ENCODE measurements around the gene SH3BP1.
"Not testable (repeated sequence)": the region's sequence is repeated elsewhere in the genome, so short reads cannot be mapped to it uniquely, and the experiment has no call there.

Gene SH3BP1

GRCh38 chr22:37601540-37602442 lies 37.7 kb upstream of the SH3BP1 start:
- TF ChIP-seq, protein P1, sequence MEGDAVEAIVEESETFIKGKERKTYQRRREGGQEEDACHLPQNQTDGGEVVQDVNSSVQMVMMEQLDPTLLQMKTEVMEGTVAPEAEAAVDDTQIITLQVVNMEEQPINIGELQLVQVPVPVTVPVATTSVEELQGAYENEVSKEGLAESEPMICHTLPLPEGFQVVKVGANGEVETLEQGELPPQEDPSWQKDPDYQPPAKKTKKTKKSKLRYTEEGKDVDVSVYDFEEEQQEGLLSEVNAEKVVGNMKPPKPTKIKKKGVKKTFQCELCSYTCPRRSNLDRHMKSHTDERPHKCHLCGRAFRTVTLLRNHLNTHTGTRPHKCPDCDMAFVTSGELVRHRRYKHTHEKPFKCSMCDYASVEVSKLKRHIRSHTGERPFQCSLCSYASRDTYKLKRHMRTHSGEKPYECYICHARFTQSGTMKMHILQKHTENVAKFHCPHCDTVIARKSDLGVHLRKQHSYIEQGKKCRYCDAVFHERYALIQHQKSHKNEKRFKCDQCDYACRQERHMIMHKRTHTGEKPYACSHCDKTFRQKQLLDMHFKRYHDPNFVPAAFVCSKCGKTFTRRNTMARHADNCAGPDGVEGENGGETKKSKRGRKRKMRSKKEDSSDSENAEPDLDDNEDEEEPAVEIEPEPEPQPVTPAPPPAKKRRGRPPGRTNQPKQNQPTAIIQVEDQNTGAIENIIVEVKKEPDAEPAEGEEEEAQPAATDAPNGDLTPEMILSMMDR (IDR thresholded peaks at IDR 0.05) = no peak
- no peaks in the 10 kb centered on the region for H3K36me3 ChIP-seq
- H3K9me3 ChIP-seq = no peaks in the 10 kb centered on the region
- H3K4me1 ChIP-seq (ENCODE audit: control insufficient read depth in 1 of 2, insufficient read depth in 1 of 2, low read depth in 1 of 2, low read length in 1 of 2) = peaks cover 0 to under 1% of the 10 kb centered on the region in 2 experiments
- H3K27ac ChIP-seq = no peak overlapping the region
- peaks cover 32% of the 10 kb centered on the region for H3K27me3 ChIP-seq
- no peak overlapping the region for H3K4me3 ChIP-seq (ENCODE audit: low read depth in 1 of 2, low read length in 1 of 2)

DNA sequence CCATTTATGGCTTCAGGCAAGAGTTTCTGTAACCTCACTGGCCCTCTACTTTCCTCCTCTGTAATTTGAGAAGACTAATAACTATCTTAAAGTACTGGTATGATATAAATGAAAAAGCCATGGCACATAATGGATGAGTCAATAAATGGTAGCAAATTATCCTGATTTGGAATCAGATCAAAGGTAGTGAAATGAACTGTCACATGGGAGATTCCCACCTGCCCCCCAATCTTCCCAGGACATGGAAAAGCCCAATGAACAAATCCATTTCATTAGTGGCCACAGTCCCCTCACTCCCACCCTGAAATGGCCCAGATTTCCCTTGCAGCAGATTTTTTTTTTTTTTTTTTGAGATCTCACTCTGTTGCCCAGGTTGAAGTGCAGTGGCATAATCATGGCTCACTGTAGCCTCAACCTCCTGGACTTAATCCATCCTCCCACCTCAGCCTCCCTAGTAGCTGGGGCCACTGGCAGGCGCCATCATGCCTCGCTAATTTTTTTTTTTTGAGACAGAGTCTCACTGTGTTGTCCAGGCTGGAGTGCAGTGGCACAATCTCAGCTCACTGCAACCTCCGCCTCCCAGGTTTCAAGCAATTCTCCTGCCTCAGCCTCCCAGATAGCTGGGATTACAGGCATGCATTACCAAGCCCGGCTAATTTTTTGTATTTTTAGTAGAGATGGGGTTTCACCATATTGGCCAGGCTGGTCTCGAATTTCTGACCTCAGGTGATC lies 36.8 kb upstream of the SH3BP1 start:
- H3K27ac ChIP-seq; H3K9me3 ChIP-seq; H3K4me1 ChIP-seq (ENCODE audit: control insufficient read depth in 1 of 2, insufficient read depth in 1 of 2, low read depth in 1 of 2, low read length in 1 of 2); H3K36me3 ChIP-seq; H3K4me3 ChIP-seq (ENCODE audit: low read depth in 1 of 2, low read length in 1 of 2): not testable (repeated sequence)
- H3K27me3 ChIP-seq = peaks cover 32% of the 10 kb centered on the region

DNA sequence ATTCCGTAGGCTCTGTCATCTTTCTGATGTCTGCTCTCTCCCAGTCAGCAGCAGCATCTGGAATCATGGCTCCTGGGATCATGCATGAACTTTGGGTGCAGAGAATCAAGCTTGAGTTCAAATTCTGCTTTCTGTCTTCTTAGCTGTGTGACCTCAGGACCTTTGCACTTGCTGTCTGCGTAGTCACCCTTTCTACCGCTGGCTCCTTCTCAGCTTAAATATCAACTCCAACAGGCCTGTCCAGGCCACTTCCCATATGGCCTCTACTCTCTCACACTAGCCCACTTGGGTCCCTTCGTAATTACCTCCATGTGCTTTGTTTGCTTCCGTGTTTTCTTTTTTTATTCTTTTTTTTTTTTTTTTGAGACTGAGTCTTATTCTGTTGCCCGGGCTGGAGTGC lies 35.4 kb upstream of the SH3BP1 start:
- Histone ChIP-seq H3K9me3 (no peaks in the 10 kb centered on the region), H3K27ac (no peak overlapping the region), H3K36me3 (no peaks in the 10 kb centered on the region), H3K4me3 (ENCODE audit: low read depth in 1 of 2, low read length in 1 of 2) (no peak overlapping the region), H3K4me1 (ENCODE audit: control insufficient read depth in 1 of 2, insufficient read depth in 1 of 2, low read depth in 1 of 2, low read length in 1 of 2) (peaks cover 15 to 24% of the 10 kb centered on the region in 2 experiments), H3K27me3 (peaks cover 32% of the 10 kb centered on the region)
- TF ChIP-seq, protein P1 (IDR thresholded peaks at IDR 0.05) = no peak

DNA sequence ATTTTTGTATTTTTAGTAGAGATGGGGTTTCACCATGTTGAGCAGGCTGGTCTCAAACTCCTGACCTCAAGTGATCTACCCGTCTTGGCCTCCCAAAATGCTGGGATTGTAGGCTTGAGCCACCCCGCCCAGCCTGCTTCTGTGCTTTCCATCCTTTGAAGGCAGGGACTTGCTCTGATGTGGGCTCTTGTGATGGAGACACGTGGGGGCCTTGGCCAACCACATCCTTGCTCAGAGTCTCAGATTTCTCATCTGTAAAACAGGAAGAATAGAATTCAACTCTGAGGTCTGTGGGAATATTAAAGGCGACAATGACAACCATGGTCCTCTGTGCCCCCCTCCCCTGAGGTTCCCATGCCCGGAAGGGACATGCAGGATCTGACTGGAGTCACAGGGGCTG lies 34.6 kb upstream of the SH3BP1 start:
- Histone ChIP-seq H3K27me3 (peaks cover 32% of the 10 kb centered on the region), H3K27ac (no peak overlapping the region), H3K4me1 (ENCODE audit: control insufficient read depth in 1 of 2, insufficient read depth in 1 of 2, low read depth in 1 of 2, low read length in 1 of 2) (peaks cover 23 to 32% of the 10 kb centered on the region in 2 experiments), H3K9me3 (no peaks in the 10 kb centered on the region), H3K4me3 (ENCODE audit: low read depth in 1 of 2, low read length in 1 of 2) (no peak overlapping the region), H3K36me3 (no peaks in the 10 kb centered on the region)
- TF ChIP-seq, protein P1 (IDR thresholded peaks at IDR 0.05) = no peak

DNA sequence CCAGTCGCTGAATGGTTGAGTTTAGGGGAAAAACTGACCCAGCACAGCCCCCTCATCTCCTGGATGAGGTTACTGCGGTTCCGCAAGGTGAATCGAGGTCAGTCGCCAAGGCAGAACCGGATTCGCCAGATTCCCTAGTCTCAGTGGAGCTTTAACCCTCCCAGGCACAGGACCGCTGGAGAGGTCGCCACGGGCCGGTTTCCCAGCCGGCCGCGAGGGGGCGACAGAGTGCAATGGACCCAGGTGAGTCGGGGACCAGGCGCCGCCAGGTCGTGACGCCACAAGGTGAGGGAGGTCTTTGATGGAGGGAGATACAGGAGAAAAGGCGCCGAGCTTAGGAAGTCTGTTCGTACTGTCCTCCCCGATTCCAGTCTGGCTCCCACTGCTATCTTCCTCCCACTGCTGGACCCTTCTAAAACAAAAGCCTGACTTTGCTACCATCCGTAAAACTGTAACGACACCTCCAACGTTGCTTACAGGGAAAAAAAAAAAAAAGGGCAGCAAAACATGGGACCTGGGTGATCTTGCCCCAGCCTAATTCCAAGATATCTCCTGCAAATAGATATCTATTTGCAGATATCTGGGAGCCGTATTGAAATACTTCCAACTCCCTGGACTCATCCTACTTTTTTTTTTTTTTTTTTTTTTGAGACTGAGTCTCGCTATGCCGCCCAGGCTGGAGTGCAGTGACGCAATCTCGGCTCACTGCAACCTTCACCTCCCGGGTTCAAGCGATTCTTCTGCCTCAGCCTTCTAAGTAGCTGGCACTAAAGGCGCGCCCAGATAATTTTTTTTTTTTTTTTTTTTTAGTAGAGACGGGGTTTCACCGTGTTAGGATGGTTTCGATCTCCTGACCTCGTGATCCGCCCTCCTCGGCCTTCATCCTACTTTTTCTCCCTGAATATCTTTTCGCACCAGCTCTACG lies 32.2 kb upstream of the SH3BP1 start:
- peaks cover 39 to 47% of the 10 kb centered on the region in 2 experiments for H3K4me1 ChIP-seq (ENCODE audit: control insufficient read depth in 1 of 2, insufficient read depth in 1 of 2, low read depth in 1 of 2, low read length in 1 of 2)
- H3K4me3 ChIP-seq (ENCODE audit: low read depth in 1 of 2, low read length in 1 of 2) = peak overlapping the region; percentile 82
- peak overlapping the region; percentile 98 for H3K27ac ChIP-seq

More for the DNA sequence above, 32.2 kb upstream of the SH3BP1 start:
- Histone ChIP-seq H3K36me3 (no peaks in the 10 kb centered on the region), H3K9me3 (no peaks in the 10 kb centered on the region), H3K27me3 (peaks cover 31% of the 10 kb centered on the region)
- TF ChIP-seq, protein P1 (IDR thresholded peaks at IDR 0.05) = peak; percentile 98
